ENCODE measurements around the gene CD7.
A peak's percentile ranks its signal among the peaks of the same experiment; 100 is the strongest.

The CD7 gene

GRCh38 chr17:82346342-82347300, 29.2 kb upstream of the CD7 start:
- DNase-seq = no peak

DNA sequence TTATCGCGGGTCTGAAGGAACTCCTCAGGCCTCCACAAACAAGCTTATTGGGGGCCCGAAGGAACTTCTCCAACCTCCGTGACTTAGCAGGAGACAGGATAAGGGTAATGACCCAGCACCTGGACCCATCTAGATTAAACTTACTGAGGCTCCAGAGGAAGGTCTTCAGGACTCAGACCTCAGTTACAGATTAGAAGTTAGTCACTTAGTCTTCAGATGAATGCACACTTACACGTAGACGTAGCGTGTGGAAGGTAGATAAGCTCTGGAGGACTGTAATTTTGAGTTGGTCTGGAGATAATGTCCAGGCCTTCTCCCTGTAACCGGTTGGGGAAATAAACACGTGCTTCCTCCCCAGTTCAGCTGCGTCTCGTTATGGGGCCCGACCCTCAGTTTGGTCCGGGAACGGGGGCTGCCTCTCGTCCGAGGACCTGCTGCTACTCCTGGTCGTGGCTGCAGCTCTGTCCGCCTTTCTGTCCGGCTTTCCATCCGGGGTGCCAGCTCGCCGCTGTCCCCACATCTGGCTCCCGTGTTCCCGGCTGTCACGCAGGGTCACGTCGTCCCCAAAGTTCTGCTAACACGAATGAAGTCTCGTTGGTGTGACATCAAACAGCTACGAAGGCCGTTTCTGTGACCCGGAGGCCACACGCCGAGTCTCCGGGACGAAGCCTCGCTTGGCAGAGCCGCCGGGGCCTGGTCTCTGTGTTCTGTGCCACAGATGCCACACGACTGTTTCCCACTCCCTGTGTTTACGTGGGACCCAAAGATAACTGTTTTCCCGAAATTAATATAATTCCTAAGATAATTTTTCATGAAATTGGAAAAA, 28.0 kb upstream of the CD7 start:
- no peak for DNase-seq

DNA sequence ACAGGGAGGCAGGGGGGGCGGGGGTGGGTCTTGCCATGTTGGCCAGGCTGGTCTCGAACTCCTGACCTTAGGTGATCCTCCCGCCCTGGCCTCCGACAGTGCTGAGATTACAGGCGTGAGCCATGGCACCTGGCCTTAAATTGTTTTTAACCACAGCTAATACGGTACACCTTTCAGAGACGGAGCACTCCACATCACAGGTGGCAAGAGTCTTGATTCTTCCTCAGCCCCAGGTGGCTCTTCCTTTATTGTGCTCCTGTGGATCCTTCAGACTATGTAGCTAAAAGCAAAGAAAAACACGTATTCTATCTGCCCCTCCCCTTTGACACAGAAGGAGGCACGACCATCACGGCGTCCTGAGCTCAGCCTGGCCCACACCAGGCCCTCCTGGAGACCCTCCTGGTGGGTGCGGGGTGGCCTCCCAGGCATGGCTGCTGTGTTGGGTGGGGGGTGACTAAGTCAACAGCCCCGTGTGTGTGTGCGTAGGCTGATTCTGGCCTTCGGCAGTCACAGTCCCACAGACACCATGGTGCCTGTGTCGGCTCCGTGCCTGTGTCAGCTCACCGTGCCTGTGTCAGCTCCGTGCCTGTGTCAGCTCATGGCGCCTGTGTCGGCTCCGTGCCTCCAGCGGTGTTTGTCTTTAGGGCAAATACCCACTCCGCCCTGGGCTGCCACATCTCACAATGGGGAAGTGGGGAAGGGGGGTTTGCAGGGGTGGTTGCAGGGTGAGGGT, 26.9 kb upstream of the CD7 start:
- no peak for DNase-seq

GRCh38 chr17:82343560-82343959, 26.2 kb upstream of the CD7 start:
- DNase-seq = no peak

- DNase-seq = no peak
Measured at GRCh38 chr17:82342361-82343079, 25.1 kb upstream of the CD7 start.

DNA sequence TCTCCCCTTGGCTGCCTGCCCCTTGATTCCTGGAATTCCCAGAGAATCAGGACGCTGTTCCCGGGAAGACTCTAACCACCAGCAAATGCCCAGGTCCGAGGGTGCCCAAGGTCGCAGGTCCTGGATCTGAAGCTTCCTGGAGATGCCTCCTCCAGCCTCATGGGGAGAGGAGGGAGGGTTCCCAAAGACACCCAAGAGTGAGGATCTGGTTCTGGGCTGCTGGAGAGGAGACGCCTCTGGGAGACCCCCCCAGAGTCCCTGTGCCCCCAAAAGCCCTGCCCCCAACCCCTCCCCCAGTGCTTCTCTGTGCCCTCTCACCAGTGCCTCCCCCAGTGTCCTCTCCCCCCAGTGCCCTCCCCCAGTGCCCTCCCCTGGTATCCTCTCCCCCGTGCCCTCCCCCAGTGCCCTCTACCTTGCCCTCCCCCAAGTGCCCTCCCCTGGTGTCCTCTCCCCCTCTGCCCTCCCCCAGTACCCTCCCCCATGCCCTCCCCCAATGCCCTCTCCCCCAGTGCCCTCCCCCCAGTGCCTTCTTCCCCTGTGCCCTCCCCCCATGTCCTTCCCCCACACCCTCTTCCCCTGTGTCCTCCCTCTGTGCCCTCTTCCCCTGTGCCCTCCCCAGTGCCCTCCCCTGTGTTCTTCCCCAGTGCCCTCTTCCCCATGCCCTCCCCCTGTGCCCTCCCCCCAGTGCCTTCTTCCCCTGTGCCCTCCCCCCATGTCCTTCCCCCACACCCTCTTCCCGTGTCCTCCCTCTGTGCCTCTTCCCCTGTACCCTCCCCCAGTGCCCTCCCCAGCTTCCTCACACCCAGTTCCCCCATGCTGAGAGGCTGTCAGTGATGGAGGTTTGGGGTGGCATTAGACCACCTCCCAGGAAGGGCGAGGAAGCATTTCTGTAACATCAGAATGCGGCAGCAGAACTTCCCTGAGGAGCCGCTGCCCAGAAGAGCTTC, 22.5 kb upstream of the CD7 start:
- no peak for DNase-seq

GRCh38 chr17:82338858-82339633, 21.6 kb upstream of the CD7 start:
- DNase-seq = no peak

GRCh38 chr17:82334622-82335394, 17.4 kb upstream of the CD7 start:
- no peak for DNase-seq

GRCh38 chr17:82334204-82334621, 16.8 kb upstream of the CD7 start:
- DNase-seq = no peak

- no peak for DNase-seq
Measured at GRCh38 chr17:82333279-82334171, 16.1 kb upstream of the CD7 start, which contains the start of gene SECTM1. Gene SECTM1, minus strand, starts transcription at chr17:82333766. Its CDS starts 6,526 bp downstream, at chr17:82327240.

DNA sequence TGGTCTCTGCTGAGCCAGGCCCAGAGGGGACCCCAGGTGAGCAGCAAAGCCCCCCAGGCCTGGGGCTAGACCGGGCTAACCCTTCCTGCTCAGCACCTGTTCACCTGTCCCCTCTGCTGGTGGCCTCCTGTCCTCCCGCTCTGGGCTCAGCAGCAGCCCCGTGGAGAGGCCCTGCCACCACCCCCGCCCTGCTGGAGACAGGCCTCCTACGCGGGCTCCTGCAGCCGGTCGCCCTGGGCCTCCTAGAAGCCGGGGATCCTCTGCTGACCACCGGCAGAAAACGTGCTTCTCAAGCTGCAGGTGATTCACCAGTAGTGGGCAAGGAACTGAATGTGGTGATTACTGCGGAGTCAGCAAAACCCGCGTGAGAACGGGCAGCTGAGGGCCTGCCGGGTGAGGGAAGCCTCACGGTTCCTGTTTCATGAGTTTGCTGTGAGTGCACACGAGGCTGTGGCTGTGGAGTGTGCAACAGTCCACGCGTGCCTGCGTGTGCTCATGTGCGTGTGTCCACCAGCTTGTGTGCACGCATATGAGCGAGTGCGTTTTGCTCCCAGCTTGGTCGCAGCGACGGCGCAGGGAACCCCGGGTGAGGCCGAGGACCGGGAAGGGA, 15.4 kb upstream of the CD7 start:
- peak; percentile 63 for DNase-seq

- DNase-seq = no peak
Measured at GRCh38 chr17:82331345-82331939, 14.0 kb upstream of the CD7 start.

- peak; percentile 69 for DNase-seq
Measured at GRCh38 chr17:82330322-82331239, 13.2 kb upstream of the CD7 start.

GRCh38 chr17:82329683-82330321, 12.4 kb upstream of the CD7 start:
- DNase-seq = no peak

DNA sequence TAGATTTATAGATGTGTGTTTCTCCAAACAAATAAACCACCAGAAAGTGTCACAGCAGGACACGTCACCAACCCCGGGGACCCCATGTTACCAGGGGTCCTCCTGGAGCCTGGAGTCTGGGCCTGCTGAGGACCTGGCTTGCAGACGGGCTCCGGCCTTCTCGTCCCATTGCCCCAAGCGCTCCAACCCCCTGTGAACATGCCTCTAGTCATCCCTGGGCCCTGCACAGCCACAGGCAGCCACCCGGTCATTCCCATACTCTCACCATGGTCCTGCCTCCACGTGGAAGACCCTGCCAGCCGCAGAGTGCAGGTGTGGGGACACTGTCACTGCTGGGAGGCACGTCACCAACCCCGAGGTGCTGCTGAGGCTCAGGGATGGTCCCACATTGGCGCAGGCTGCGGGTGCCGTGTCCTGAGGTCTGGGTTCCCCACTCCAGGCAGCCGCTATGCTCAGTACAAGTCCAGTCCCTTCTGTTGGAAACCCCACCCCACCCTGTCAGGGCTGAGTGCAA, 11.6 kb upstream of the CD7 start:
- DNase-seq = no peak
